ENCODE measurements around the gene EIF2AK3.

Gene EIF2AK3

DNA sequence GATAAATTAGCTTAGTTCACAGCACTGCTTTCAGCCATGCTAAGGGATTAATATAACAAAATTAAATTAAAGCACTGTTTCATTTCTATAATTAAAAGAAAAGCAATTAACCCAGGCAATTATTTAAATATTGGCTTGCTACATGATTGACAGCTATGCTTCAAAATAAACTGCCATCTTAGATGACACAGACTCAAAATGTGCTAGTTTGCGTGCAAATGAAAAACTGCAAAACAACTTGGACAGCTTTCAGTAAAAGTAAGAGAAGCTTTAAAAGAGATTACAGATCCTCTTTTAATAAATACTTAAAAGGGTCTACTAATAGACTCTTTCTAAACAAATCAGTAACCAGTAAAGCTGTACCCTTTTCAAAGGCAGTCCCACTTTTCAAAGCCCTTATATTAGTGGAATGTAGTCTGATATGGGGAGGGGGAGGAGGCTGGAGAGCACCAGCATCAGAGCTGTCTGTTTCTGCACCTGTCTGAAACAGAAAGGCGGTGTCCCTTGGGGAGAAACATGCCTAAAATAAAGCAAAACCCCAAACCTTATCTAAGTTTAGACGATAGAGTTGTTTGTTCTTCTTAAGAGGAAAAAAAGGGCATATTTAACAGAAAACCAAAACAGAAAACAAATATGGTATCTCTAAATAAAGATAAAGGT lies 20.8 kb downstream of the EIF2AK3 start (continued):
- TF ChIP-seq, protein P1, sequence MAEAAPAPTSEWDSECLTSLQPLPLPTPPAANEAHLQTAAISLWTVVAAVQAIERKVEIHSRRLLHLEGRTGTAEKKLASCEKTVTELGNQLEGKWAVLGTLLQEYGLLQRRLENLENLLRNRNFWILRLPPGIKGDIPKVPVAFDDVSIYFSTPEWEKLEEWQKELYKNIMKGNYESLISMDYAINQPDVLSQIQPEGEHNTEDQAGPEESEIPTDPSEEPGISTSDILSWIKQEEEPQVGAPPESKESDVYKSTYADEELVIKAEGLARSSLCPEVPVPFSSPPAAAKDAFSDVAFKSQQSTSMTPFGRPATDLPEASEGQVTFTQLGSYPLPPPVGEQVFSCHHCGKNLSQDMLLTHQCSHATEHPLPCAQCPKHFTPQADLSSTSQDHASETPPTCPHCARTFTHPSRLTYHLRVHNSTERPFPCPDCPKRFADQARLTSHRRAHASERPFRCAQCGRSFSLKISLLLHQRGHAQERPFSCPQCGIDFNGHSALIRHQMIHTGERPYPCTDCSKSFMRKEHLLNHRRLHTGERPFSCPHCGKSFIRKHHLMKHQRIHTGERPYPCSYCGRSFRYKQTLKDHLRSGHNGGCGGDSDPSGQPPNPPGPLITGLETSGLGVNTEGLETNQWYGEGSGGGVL (tag by site-specific recombination; IDR thresholded peaks at IDR 0.05), result no peak
- TF ChIP-seq KLF10 (tag by site-specific recombination; IDR thresholded peaks at IDR 0.05) (no peak), ZNF140 (tag by site-specific recombination; IDR thresholded peaks at IDR 0.05) (no peak), MEIS1 (CRISPR knock-in tag; IDR thresholded peaks at IDR 0.05; ENCODE audit: borderline replicate concordance) (no peak), KLF16 (tag by site-specific recombination; IDR thresholded peaks at IDR 0.05) (no peak)
- TF ChIP-seq, protein P2, sequence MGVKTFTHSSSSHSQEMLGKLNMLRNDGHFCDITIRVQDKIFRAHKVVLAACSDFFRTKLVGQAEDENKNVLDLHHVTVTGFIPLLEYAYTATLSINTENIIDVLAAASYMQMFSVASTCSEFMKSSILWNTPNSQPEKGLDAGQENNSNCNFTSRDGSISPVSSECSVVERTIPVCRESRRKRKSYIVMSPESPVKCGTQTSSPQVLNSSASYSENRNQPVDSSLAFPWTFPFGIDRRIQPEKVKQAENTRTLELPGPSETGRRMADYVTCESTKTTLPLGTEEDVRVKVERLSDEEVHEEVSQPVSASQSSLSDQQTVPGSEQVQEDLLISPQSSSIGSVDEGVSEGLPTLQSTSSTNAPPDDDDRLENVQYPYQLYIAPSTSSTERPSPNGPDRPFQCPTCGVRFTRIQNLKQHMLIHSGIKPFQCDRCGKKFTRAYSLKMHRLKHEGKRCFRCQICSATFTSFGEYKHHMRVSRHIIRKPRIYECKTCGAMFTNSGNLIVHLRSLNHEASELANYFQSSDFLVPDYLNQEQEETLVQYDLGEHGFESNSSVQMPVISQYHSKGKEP (tag by site-specific recombination; IDR thresholded peaks at IDR 0.05), result no peak

DNA sequence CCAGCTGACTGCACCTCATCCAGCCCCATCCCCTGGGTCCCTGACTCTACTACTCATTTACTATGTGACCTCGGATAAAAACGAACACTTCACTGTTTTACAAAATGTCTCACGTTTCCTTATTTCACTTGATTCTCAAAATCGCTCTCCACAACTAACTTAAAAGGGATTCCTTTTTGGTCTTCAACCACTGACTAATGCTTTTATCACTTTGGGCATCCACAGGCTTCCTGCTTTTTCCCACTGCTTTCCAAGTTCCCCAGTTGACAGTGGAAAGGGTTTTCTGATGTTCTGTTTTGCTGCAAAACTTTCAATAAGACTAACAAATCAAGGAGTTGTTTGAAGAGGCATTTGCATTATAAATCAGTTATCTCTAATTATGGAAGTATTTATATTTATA lies 24.1 kb downstream of the EIF2AK3 start:
- Histone ChIP-seq H3K4me1 (ENCODE audit: control insufficient read depth, insufficient read depth, low read length) (peaks cover 11% of the 10 kb centered on the region), H3K36me3 (ENCODE audit: control insufficient read depth in 2 of 2, insufficient read depth in 1 of 2, low read length in 2 of 2) (no peaks in the 10 kb centered on the region), H3K4me3 (ENCODE audit: low read depth, low read length) (no peak overlapping the region), H3K27ac (ENCODE audit: extremely low read depth, low read depth, low read length) (no peak overlapping the region), H3K9me3 (ENCODE audit: control insufficient read depth, insufficient read depth, low read depth, low read length) (no peaks in the 10 kb centered on the region)
- TF ChIP-seq YY1 (tag by site-specific recombination; IDR thresholded peaks at IDR 0.05) (no peak), ZNF585B (tag by site-specific recombination; IDR thresholded peaks at IDR 0.05) (no peak), ZFHX2 (tag by site-specific recombination; conservative IDR thresholded peaks at IDR 0.05) (no peak), ZNF777 (tag by site-specific recombination; IDR thresholded peaks at IDR 0.05; ENCODE audit: borderline replicate concordance) (no peak), ZNF302 (tag by site-specific recombination; IDR thresholded peaks at IDR 0.05; ENCODE audit: low read depth) (no peak), ZNF423 (tag by site-specific recombination; IDR thresholded peaks at IDR 0.05) (no peak), ZNF354C (tag by site-specific recombination; IDR thresholded peaks at IDR 0.05; ENCODE audit: borderline replicate concordance, low read depth) (no peak), ZNF707 (tag by site-specific recombination; IDR thresholded peaks at IDR 0.05) (no peak)
- TF ChIP-seq, protein P3, sequence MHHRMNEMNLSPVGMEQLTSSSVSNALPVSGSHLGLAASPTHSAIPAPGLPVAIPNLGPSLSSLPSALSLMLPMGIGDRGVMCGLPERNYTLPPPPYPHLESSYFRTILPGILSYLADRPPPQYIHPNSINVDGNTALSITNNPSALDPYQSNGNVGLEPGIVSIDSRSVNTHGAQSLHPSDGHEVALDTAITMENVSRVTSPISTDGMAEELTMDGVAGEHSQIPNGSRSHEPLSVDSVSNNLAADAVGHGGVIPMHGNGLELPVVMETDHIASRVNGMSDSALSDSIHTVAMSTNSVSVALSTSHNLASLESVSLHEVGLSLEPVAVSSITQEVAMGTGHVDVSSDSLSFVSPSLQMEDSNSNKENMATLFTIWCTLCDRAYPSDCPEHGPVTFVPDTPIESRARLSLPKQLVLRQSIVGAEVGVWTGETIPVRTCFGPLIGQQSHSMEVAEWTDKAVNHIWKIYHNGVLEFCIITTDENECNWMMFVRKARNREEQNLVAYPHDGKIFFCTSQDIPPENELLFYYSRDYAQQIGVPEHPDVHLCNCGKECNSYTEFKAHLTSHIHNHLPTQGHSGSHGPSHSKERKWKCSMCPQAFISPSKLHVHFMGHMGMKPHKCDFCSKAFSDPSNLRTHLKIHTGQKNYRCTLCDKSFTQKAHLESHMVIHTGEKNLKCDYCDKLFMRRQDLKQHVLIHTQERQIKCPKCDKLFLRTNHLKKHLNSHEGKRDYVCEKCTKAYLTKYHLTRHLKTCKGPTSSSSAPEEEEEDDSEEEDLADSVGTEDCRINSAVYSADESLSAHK (tag by site-specific recombination; IDR thresholded peaks at IDR 0.05), result no peak
- TF ChIP-seq, protein P4, sequence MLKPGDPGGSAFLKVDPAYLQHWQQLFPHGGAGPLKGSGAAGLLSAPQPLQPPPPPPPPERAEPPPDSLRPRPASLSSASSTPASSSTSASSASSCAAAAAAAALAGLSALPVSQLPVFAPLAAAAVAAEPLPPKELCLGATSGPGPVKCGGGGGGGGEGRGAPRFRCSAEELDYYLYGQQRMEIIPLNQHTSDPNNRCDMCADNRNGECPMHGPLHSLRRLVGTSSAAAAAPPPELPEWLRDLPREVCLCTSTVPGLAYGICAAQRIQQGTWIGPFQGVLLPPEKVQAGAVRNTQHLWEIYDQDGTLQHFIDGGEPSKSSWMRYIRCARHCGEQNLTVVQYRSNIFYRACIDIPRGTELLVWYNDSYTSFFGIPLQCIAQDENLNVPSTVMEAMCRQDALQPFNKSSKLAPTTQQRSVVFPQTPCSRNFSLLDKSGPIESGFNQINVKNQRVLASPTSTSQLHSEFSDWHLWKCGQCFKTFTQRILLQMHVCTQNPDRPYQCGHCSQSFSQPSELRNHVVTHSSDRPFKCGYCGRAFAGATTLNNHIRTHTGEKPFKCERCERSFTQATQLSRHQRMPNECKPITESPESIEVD (tag by site-specific recombination; IDR thresholded peaks at IDR 0.05), result no peak
- POLR2A ChIA-PET, result no interaction called here
- CTCF ChIA-PET, result no interaction called here

DNA sequence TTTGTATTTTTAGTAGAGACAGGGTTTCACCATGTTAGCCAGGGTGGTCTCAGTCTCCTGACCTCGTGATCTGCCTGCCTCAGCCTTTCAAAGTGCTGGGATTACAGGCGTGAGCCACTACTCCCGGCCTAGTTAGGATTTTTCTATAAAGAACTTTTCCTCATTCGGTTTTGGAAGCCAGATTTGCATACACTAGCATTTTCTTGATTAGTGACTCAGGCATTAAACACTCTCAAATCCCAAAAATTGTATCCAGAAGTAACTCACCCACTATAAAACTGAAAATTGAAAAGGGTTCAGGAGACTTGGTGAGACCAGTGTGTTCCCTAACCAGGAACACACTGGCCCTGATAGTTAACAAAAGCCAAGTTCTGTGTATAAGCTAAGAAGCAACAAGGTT lies 25.2 kb downstream of the EIF2AK3 start:
- H3K4me1 ChIP-seq (ENCODE audit: control insufficient read depth, insufficient read depth, low read length), result peaks cover 11% of the 10 kb centered on the region
- H3K27ac ChIP-seq (ENCODE audit: extremely low read depth, low read depth, low read length), result no peak overlapping the region
- POLR2A ChIA-PET, result no interaction called here
- H3K4me3 ChIP-seq (ENCODE audit: low read depth, low read length), result no peak overlapping the region
- no peaks in the 10 kb centered on the region for H3K36me3 ChIP-seq (ENCODE audit: control insufficient read depth in 2 of 2, insufficient read depth in 1 of 2, low read length in 2 of 2)
- CTCF ChIA-PET, result no interaction called here
- H3K9me3 ChIP-seq (ENCODE audit: control insufficient read depth, insufficient read depth, low read depth, low read length), result no peaks in the 10 kb centered on the region
- TF ChIP-seq, protein P5, sequence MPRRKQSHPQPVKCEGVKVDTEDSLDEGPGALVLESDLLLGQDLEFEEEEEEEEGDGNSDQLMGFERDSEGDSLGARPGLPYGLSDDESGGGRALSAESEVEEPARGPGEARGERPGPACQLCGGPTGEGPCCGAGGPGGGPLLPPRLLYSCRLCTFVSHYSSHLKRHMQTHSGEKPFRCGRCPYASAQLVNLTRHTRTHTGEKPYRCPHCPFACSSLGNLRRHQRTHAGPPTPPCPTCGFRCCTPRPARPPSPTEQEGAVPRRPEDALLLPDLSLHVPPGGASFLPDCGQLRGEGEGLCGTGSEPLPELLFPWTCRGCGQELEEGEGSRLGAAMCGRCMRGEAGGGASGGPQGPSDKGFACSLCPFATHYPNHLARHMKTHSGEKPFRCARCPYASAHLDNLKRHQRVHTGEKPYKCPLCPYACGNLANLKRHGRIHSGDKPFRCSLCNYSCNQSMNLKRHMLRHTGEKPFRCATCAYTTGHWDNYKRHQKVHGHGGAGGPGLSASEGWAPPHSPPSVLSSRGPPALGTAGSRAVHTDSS (tag by site-specific recombination; IDR thresholded peaks at IDR 0.05), result no peak
- no peak for TF ChIP-seq ZNF521 (tag by site-specific recombination; IDR thresholded peaks at IDR 0.05)
- TF ChIP-seq, protein P6, sequence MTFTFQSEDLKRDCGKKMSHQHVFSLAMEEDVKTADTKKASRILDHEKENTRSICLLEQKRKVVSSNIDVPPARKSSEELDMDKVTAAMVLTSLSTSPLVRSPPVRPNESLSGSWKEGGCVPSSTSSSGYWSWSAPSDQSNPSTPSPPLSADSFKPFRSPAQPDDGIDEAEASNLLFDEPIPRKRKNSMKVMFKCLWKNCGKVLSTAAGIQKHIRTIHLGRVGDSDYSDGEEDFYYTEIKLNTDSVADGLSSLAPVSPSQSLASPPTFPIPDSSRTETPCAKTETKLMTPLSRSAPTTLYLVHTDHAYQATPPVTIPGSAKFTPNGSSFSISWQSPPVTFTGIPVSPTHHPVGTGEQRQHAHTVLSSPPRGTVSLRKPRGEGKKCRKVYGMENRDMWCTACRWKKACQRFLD (tag by site-specific recombination; IDR thresholded peaks at IDR 0.05), result no peak
- TF ChIP-seq, protein P7, sequence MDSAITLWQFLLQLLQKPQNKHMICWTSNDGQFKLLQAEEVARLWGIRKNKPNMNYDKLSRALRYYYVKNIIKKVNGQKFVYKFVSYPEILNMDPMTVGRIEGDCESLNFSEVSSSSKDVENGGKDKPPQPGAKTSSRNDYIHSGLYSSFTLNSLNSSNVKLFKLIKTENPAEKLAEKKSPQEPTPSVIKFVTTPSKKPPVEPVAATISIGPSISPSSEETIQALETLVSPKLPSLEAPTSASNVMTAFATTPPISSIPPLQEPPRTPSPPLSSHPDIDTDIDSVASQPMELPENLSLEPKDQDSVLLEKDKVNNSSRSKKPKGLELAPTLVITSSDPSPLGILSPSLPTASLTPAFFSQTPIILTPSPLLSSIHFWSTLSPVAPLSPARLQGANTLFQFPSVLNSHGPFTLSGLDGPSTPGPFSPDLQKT (IDR thresholded peaks at IDR 0.05; ENCODE audit: borderline replicate concordance, low read depth, low read length), result no peak
- TF ChIP-seq ZNF48 (tag by site-specific recombination; IDR thresholded peaks at IDR 0.05), result no peak
